ENCODE measurements around the gene POTEJ. TPM values are rescaled to one million over a fixed set of nuclear protein-coding genes. Genes with fewer than 3 reads are reported as not detected.
"Not testable (repeated sequence)": the region's sequence is repeated elsewhere in the genome, so short reads cannot be mapped to it uniquely, and the experiment has no call there.

POTEJ gene
- total and polyA plus RNA-seq, 2 experiments from 2014 or later, result not detected

DNA sequence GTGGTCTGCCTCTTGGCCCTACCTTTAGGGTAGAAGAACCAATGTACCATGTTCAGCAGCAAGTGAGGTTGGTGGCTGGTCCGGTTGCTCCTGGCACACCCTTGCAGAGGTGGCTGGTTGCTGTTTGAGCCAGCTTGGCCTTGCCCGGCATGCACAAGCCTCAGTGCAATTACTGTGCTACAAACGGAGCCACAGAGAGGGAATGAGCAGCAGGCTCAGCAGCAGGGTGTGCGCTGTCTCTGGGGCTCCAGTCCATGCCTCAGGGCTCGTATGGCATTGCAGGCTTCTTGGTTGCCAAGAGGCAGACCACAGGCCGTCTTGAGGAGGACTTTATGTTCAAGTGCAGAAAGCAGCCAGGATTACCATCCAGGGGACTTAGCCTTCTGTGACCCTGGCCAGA, 53.3 kb downstream of the POTEJ start:
- in situ Hi-C loops (cut with MboI); H3K79me2 ChIP-seq (ENCODE audit: insufficient read depth); H3K9me2 ChIP-seq (ENCODE audit: insufficient read depth); H3K27ac ChIP-seq; H3K36me3 ChIP-seq (ENCODE audit: low read depth); H3K4me2 ChIP-seq (ENCODE audit: unreplicated experiment); H3K4me3 ChIP-seq; H3K4me1 ChIP-seq (ENCODE audit: insufficient read depth); H3K9ac ChIP-seq; DNase-seq; H4K20me1 ChIP-seq (ENCODE audit: insufficient read depth); H3F3A ChIP-seq (ENCODE audit: insufficient read depth); H3K9me3 ChIP-seq (ENCODE audit: low read depth); H3K27me3 ChIP-seq (replicated peaks; ENCODE audit: insufficient read depth); H2AFZ ChIP-seq: not testable (repeated sequence)
- WGBS, 2 experiments (ENCODE audit: low coverage in 1 of 2, low lambda C conversion rate in 2 of 2, missing lambda C conversion rate in 2 of 2), result 16 to 35% methylated on average over 6 of the region's 6 CpGs

GRCh38 chr2:130665596-130665995, 54.4 kb downstream of the POTEJ start:
- H3K4me3 ChIP-seq; H3K79me2 ChIP-seq (ENCODE audit: insufficient read depth); H3K9ac ChIP-seq; H3K4me2 ChIP-seq (ENCODE audit: unreplicated experiment); DNase-seq; H3K9me2 ChIP-seq (ENCODE audit: insufficient read depth); H3K27ac ChIP-seq; H4K20me1 ChIP-seq (ENCODE audit: insufficient read depth); H3F3A ChIP-seq (ENCODE audit: insufficient read depth); H3K4me1 ChIP-seq (ENCODE audit: insufficient read depth); H3K36me3 ChIP-seq (ENCODE audit: low read depth); in situ Hi-C loops (cut with MboI); H3K27me3 ChIP-seq (replicated peaks; ENCODE audit: insufficient read depth); H3K9me3 ChIP-seq (ENCODE audit: low read depth); H2AFZ ChIP-seq: not testable (repeated sequence)
- 21 to 26% methylated on average over 5 of the region's 5 CpGs for whole genome bisulfite sequencing, 2 experiments (ENCODE audit: low coverage in 1 of 2, low lambda C conversion rate in 2 of 2, missing lambda C conversion rate in 2 of 2)

DNA sequence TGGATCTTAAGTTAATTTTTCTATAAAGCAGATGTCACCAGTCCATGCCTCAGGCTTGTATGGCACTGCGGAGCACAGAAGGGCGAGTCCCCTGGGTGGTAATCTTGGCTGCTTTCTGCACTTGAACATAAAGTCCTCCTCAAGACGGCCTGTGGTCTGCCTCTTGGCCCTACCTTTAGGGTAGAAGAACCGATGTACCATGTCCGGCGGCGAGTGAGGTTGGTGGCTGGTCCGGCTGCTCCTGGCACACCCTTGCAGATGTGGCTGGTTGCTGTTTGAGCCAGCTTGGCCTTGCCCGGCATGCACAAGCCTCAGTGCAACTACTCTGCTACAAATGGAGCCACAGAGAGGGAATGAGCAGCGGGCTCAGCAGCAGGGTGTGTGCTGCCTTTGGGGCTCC, 56.3 kb downstream of the POTEJ start:
- H3K79me2 ChIP-seq (ENCODE audit: insufficient read depth); H3K36me3 ChIP-seq (ENCODE audit: low read depth); H3K9me2 ChIP-seq (ENCODE audit: insufficient read depth); H3K27me3 ChIP-seq (replicated peaks; ENCODE audit: insufficient read depth); H3K9ac ChIP-seq; H3K4me1 ChIP-seq (ENCODE audit: insufficient read depth); H3K9me3 ChIP-seq (ENCODE audit: low read depth); H3K4me2 ChIP-seq (ENCODE audit: unreplicated experiment); H3K4me3 ChIP-seq; H3F3A ChIP-seq (ENCODE audit: insufficient read depth); H4K20me1 ChIP-seq (ENCODE audit: insufficient read depth); H3K27ac ChIP-seq; in situ Hi-C loops (cut with MboI); H2AFZ ChIP-seq; DNase-seq: not testable (repeated sequence)
- WGBS, 2 experiments (ENCODE audit: low coverage in 1 of 2, low lambda C conversion rate in 2 of 2, missing lambda C conversion rate in 2 of 2), result 24 to 43% methylated on average over 5 to 8 of the region's 10 CpGs

- not testable (repeated sequence) for H3K9me2 ChIP-seq (ENCODE audit: insufficient read depth); H3K79me2 ChIP-seq (ENCODE audit: insufficient read depth)
- WGBS, 2 experiments (ENCODE audit: low coverage in 1 of 2, low lambda C conversion rate in 2 of 2, missing lambda C conversion rate in 2 of 2), result 22 to 38% methylated on average over 11 to 13 of the region's 13 CpGs
These were observed 58.9 kb downstream of the POTEJ start for GRCh38 chr2:130670026-130670745.

DNA sequence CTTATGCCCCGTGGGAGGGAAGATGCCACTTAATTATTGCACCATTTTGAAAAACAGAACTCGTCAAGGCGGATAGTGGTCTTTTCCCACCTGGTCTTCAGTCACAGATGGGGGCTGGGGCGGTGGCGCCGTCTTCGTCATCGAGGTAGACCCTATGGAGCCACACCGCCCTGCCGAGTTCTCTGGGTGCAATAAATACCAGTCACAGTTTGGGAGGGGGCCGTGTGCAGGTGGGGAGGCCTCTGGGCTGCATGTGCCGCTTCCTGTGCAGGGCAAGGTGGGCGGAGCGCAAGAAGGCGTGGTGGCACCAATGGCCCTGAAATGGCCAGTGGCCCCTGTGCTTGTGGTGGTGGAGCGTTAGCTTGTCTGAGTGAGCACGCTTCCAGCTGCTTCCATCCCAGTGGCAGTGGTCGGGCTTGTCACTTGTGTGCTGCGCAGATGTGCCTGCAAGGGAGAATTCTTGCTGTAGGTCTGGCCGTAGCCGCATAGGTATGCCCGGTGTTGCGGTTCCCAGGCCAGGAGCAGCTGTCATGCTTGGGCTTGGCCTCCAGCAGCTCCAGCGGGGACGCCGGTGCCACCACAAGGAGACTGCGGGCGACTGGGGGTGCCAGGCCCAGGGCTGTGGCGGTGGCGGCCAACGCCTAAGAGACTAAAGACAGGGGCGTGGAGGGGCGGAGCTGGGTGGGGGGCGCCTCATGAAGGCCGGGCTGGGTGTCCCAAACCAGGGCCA, 81.0 kb downstream of the POTEJ start:
- 31 to 34% methylated on average over 22 to 24 of the region's 35 CpGs for WGBS, 2 experiments (ENCODE audit: low coverage in 1 of 2, low lambda C conversion rate in 2 of 2, missing lambda C conversion rate in 2 of 2)
- H2AFZ ChIP-seq; H3K9ac ChIP-seq; H3K4me3 ChIP-seq; H3K36me3 ChIP-seq (ENCODE audit: low read depth); in situ Hi-C loops (cut with MboI); DNase-seq; H3K27me3 ChIP-seq (replicated peaks; ENCODE audit: insufficient read depth); H3F3A ChIP-seq (ENCODE audit: insufficient read depth); H3K9me3 ChIP-seq (ENCODE audit: low read depth); H3K27ac ChIP-seq; H3K4me1 ChIP-seq (ENCODE audit: insufficient read depth); H3K9me2 ChIP-seq (ENCODE audit: insufficient read depth); H3K4me2 ChIP-seq (ENCODE audit: unreplicated experiment); H4K20me1 ChIP-seq (ENCODE audit: insufficient read depth); H3K79me2 ChIP-seq (ENCODE audit: insufficient read depth): not testable (repeated sequence)

More at GRCh38 chr2:130670026-130670745, 58.9 kb downstream of the POTEJ start:
- H3K27ac ChIP-seq; H3K9ac ChIP-seq; H3K36me3 ChIP-seq (ENCODE audit: low read depth); H3K4me3 ChIP-seq; H3K27me3 ChIP-seq (replicated peaks; ENCODE audit: insufficient read depth); H4K20me1 ChIP-seq (ENCODE audit: insufficient read depth); H3K4me2 ChIP-seq (ENCODE audit: unreplicated experiment); H3K9me3 ChIP-seq (ENCODE audit: low read depth); H2AFZ ChIP-seq; in situ Hi-C loops (cut with MboI); H3K4me1 ChIP-seq (ENCODE audit: insufficient read depth); H3F3A ChIP-seq (ENCODE audit: insufficient read depth); DNase-seq: not testable (repeated sequence)

- 2 to 4% methylated on average over 33 to 37 of the region's 37 CpGs for WGBS, 2 experiments (ENCODE audit: low coverage in 1 of 2, low lambda C conversion rate in 2 of 2, missing lambda C conversion rate in 2 of 2)
- H3K79me2 ChIP-seq (ENCODE audit: insufficient read depth); in situ Hi-C loops (cut with MboI); H3K9me2 ChIP-seq (ENCODE audit: insufficient read depth); H3K27ac ChIP-seq; H3K4me2 ChIP-seq (ENCODE audit: unreplicated experiment); H3K9me3 ChIP-seq (ENCODE audit: low read depth); H3K4me1 ChIP-seq (ENCODE audit: insufficient read depth); H3F3A ChIP-seq (ENCODE audit: insufficient read depth); H3K27me3 ChIP-seq (replicated peaks; ENCODE audit: insufficient read depth); H3K36me3 ChIP-seq (ENCODE audit: low read depth); H4K20me1 ChIP-seq (ENCODE audit: insufficient read depth); H3K9ac ChIP-seq; H2AFZ ChIP-seq; H3K4me3 ChIP-seq: not testable (repeated sequence)
- DNase-seq, result peak; percentile 5
These were observed 82.2 kb downstream of the POTEJ start for GRCh38 chr2:130693474-130693873.

GRCh38 chr2:130703250-130703649, 92.0 kb downstream of the POTEJ start:
- H3K79me2 ChIP-seq (ENCODE audit: insufficient read depth); H3K9me3 ChIP-seq (ENCODE audit: low read depth); H3K4me1 ChIP-seq (ENCODE audit: insufficient read depth); H3K4me2 ChIP-seq (ENCODE audit: unreplicated experiment); H3F3A ChIP-seq (ENCODE audit: insufficient read depth); H3K9ac ChIP-seq; H3K27ac ChIP-seq; H2AFZ ChIP-seq; in situ Hi-C loops (cut with MboI); H3K27me3 ChIP-seq (replicated peaks; ENCODE audit: insufficient read depth); DNase-seq; H3K36me3 ChIP-seq (ENCODE audit: low read depth); H3K9me2 ChIP-seq (ENCODE audit: insufficient read depth); H3K4me3 ChIP-seq; H4K20me1 ChIP-seq (ENCODE audit: insufficient read depth): not testable (repeated sequence)
- WGBS, 2 experiments (ENCODE audit: low coverage in 1 of 2, low lambda C conversion rate in 2 of 2, missing lambda C conversion rate in 2 of 2), result 40 to 50% methylated on average over 3 of the region's 3 CpGs

Measured in GM23248 (cell line).